ENCODE measurements around the gene CCNL2. TPM values are rescaled to one million over a fixed set of nuclear protein-coding genes. Genes with fewer than 3 reads are reported as not detected.

CCNL2 gene
- total RNA-seq, 4 donors from 2014 or later: 35.0 to 91.1 (median 43.7) TPM

- Histone ChIP-seq H3K27ac (peak overlapping the region; percentile 65 to 80 (median 72)), H3K4me3 (no peak overlapping the region), H3K27me3 (peaks cover 29 to 46% (median 35%) of the 10 kb centered on the region in 3 donors), H3K4me1 (peaks cover 9 to 36% of the 10 kb centered on the region in 2 donors), H3K36me3 (no peaks in the 10 kb centered on the region), H3K9me3 (no peaks in the 10 kb centered on the region)
- intact Hi-C loops (cut with DNase I; ENCODE audit: low total_unique reads): no loop called here
- ATAC-seq: peak in 1 of 2 donors; percentile 14
- no peak for TF ChIP-seq POLR2A (IDR thresholded peaks at IDR 0.05)
- no peak for TF ChIP-seq CTCF (IDR thresholded peaks at IDR 0.05 in 4 of 5, conservative IDR thresholded peaks at IDR 0.05 in 1 of 5)
- peak in 1 of 2 donors; percentile 1 for DNase-seq
- in situ Hi-C loops (cut with MboI; ENCODE audit: low sequenced_read_pairs in 4 of 4): no loop called here
Observed at GRCh38 chr1:1359664-1360468, 39.3 kb downstream of the CCNL2 start.

DNA sequence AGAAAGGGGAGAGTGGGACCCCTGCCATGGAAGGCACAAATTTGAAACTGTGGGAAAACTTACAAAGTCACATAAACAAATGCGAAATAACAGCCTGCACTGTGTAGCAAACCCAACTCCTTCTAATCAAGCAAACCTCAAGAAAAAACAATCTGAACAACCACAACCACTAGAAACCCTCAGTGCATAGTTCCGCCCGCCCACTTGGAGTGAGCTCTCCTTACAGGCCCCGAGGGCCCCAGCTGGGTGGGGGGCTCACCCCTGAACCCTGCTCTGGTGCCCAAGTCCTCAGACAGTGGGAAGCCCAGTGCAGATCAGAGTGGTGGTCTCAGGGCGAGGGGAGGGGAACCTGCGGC is 39.8 kb downstream of the CCNL2 start:
- TF ChIP-seq POLR2A (IDR thresholded peaks at IDR 0.05) (no peak), CTCF (IDR thresholded peaks at IDR 0.05 in 4 of 5, conservative IDR thresholded peaks at IDR 0.05 in 1 of 5) (no peak)
- intact Hi-C loops (cut with DNase I; ENCODE audit: low total_unique reads) (no loop called here), in situ Hi-C loops (cut with MboI; ENCODE audit: low sequenced_read_pairs in 4 of 4) (no loop called here)
- Histone ChIP-seq H3K9me3 (no peaks in the 10 kb centered on the region), H3K4me1 (peaks cover 9 to 37% of the 10 kb centered on the region in 2 donors), H3K27me3 (peaks cover 29 to 46% (median 35%) of the 10 kb centered on the region in 3 donors), H3K36me3 (no peaks in the 10 kb centered on the region), H3K27ac (peak overlapping the region; percentile 65 to 80 (median 72)), H3K4me3 (no peak overlapping the region)
- DNase-seq (no peak), ATAC-seq (no peak)

- Histone ChIP-seq H3K27me3 (peaks cover 29 to 46% (median 42%) of the 10 kb centered on the region in 3 donors), H3K4me1 (peaks cover 9 to 43% of the 10 kb centered on the region in 2 donors)
Observed at GRCh38 chr1:1358433-1359271, 40.5 kb downstream of the CCNL2 start, which contains the start of gene MXRA8. Gene MXRA8 (minus strand): TSS chr1:1358555. CDS start chr1:1358504, 51 bp downstream.

More at GRCh38 chr1:1358433-1359271, 40.5 kb downstream of the CCNL2 start, which contains the start of gene MXRA8:
- H3K4me3 ChIP-seq: peak within 1 kb of the TSS; percentile 32 to 54 (median 50)
- ATAC-seq (peak; percentile 34 to 43), DNase-seq (peak in 1 of 2 donors; percentile 70)
- in situ Hi-C loops (cut with MboI; ENCODE audit: low sequenced_read_pairs in 4 of 4): no loop called here
- H3K36me3 ChIP-seq: no peaks in the 10 kb centered on the region
- H3K9me3 ChIP-seq: no peaks in the 10 kb centered on the region
- intact Hi-C loops (cut with DNase I; ENCODE audit: low total_unique reads): no loop called here
- peak within 1 kb of the TSS; percentile 65 to 80 (median 72) for H3K27ac ChIP-seq
- peak; percentile 12 to 37 for TF ChIP-seq POLR2A (IDR thresholded peaks at IDR 0.05)
- no peak for TF ChIP-seq CTCF (IDR thresholded peaks at IDR 0.05 in 4 of 5, conservative IDR thresholded peaks at IDR 0.05 in 1 of 5)
